ENCODE results near the gene ERAP2. TPM values are rescaled to one million over a fixed set of nuclear protein-coding genes. Genes with fewer than 3 reads are reported as not detected.
"Not testable (repeated sequence)": the region's sequence is repeated elsewhere in the genome, so short reads cannot be mapped to it uniquely, and the experiment has no call there.

The ERAP2 gene, protein sequence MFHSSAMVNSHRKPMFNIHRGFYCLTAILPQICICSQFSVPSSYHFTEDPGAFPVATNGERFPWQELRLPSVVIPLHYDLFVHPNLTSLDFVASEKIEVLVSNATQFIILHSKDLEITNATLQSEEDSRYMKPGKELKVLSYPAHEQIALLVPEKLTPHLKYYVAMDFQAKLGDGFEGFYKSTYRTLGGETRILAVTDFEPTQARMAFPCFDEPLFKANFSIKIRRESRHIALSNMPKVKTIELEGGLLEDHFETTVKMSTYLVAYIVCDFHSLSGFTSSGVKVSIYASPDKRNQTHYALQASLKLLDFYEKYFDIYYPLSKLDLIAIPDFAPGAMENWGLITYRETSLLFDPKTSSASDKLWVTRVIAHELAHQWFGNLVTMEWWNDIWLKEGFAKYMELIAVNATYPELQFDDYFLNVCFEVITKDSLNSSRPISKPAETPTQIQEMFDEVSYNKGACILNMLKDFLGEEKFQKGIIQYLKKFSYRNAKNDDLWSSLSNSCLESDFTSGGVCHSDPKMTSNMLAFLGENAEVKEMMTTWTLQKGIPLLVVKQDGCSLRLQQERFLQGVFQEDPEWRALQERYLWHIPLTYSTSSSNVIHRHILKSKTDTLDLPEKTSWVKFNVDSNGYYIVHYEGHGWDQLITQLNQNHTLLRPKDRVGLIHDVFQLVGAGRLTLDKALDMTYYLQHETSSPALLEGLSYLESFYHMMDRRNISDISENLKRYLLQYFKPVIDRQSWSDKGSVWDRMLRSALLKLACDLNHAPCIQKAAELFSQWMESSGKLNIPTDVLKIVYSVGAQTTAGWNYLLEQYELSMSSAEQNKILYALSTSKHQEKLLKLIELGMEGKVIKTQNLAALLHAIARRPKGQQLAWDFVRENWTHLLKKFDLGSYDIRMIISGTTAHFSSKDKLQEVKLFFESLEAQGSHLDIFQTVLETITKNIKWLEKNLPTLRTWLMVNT
- total RNA-seq = 10 to 100 TPM; 57.3 to 60.7 TPM

DNA sequence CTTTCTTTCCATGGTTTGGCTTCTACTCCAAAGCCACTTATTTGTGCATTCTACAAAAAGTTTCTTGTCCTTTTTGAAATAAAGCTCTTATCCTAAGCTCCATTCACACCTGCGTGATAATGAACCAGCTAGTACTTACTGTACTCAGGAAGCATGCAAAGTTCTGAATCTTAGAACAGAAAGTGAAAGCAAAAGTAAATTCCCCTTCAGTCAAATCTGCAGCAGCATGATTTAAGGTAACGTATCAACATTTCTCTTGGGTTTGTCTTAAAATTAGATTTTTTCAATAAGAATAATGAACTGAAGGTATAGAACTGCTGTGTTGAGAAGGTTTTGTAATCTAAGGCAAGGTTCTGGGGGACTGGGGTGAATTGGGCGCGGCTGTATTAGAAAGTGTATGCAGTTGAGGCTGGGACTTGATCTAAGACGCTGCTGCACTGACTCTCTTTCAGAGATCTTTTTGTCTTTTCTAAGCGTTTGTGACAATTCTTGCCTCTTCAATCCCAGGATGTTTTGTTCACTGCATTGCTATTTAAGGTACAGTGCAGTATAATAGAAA, at the start of gene ERAP2:
Gene ERAP2, plus strand, starts transcription at position 209 of the 559 bp plus-strand sequence. CDS start 3,186 bp downstream, outside the sequence.
- H3K4me3 Mint-ChIP-seq = peak within 1 kb of the TSS; percentile 86
- intact Hi-C loops (cut with DNase I, micrococcal nuclease) = loop anchor here (1.0 to 5.0 kb wide), 5 partner anchors 20 to 1896 kb away; partner anchors contain the start of genes RGMB (in 1 of the 2) and RIOK2 (in 1 of the 2)
- peak; percentile 72 for ATAC-seq
- no peaks in the 10 kb centered on the region for H3K27me3 Mint-ChIP-seq
- CTCF ChIA-PET = interaction anchor here (0.9 to 2.1 kb wide), 12 partner anchors 7 to 288 kb away, joined by 3 to 13 read pairs (median 4); partner anchors contain the start of gene ERAP1
- peak within 1 kb of the TSS; percentile 94 for H3K27ac Mint-ChIP-seq
- peak; percentile 34 for DNase-seq
- POLR2A ChIA-PET = interaction anchor here (0.5 to 1.8 kb wide), 10 partner anchors 9 to 292 kb away, joined by 3 to 11 read pairs (median 4); partner anchors contain the start of genes ERAP1 and LNPEP
- peaks cover 70% of the 10 kb centered on the region for H3K4me1 Mint-ChIP-seq
- peaks cover 21% of the 10 kb centered on the region for H3K36me3 Mint-ChIP-seq (ENCODE audit: low read depth)
- H3K9me3 Mint-ChIP-seq (ENCODE audit: low read depth) = no peaks in the 10 kb centered on the region

DNA sequence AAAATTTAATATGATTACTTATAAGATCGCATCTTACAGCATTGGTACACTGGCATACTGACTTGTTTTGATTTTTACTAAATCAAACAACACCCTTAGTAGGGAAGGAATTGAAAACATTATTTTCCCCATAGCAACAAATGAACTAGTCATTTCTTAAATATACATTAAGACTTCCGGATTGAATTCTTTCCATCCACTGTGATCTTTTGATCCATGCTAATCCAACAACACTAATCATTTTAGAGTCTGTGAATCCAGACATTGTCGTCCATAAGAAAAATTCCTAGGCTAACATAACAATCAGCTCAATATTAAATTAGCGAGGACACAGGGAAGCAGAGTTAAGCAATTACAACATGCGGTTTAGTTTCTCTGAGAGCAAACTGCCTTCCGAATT, 47.0 kb upstream of the ERAP2 start:
- CTCF ChIA-PET = interaction anchor here (1.2 to 1.3 kb wide), 2 partner anchors 8 to 41 kb away, joined by 4 read pairs; no protein-coding TSS in a partner anchor
- Mint-ChIP-seq H3K27ac (no peak overlapping the region), H3K9me3 (ENCODE audit: low read depth) (no peaks in the 10 kb centered on the region), H3K36me3 (ENCODE audit: low read depth) (no peaks in the 10 kb centered on the region), H3K27me3 (no peaks in the 10 kb centered on the region), H3K4me3 (no peak overlapping the region), H3K4me1 (no peaks in the 10 kb centered on the region)
- intact Hi-C loops (cut with DNase I, micrococcal nuclease) = no loop called here
- no peak for ATAC-seq
- POLR2A ChIA-PET = no interaction called here
- no peak for DNase-seq

DNA sequence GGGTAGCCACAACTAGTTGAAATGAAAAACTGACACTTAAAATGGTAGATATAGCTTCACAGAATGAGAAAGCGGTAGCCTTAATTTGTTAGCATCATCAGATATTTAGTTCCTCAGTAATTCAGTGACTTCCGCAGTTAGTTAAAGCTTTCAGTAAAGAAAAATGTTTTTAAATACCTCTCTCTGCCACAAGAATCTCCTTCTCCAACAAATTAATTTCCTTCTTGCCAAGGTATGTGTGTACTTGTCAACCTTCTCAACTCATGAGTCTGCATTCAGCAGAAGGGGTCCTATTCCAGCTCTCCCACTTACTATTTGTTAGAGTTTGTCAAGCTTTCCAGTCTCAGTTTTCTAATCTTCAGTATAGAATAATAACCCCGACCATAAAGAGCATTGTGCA, 42.3 kb upstream of the ERAP2 start:
- CTCF ChIA-PET = interaction anchor here (1.2 kb wide), 1 partner anchor 44 kb away, joined by 3 read pairs; no protein-coding TSS in a partner anchor
- POLR2A ChIA-PET = interaction anchor here (0.6 kb wide), 1 partner anchor 28 kb away, joined by 3 read pairs; no protein-coding TSS in a partner anchor
- H3K27me3 Mint-ChIP-seq = no peaks in the 10 kb centered on the region
- no peak overlapping the region for H3K4me3 Mint-ChIP-seq
- intact Hi-C loops (cut with DNase I, micrococcal nuclease) = no loop called here
- H3K4me1 Mint-ChIP-seq = peaks cover 4% of the 10 kb centered on the region
- DNase-seq (no peak), ATAC-seq (no peak)
- H3K36me3 Mint-ChIP-seq (ENCODE audit: low read depth) = no peaks in the 10 kb centered on the region
- H3K9me3 Mint-ChIP-seq (ENCODE audit: low read depth) = no peaks in the 10 kb centered on the region
- no peak overlapping the region for H3K27ac Mint-ChIP-seq

DNA sequence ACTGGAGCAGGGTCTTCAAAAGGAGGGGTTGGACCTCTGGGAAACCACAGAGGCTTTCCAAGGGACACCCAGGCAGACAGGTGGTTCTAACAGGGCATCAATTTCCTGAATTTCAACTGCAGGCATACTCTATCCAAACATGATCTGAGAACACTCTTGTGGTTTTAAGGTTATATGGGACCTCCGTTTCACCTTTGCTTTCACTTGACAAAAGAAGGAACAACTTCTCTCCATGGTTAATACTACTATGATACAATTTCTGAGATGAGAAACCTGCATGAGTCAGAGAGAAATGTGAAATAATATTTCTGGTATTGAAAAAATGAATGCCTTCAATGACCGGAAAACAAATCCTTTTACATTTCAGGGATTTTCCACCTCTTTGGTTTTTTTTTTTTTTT, 40.5 kb upstream of the ERAP2 start:
- Mint-ChIP-seq H3K36me3 (ENCODE audit: low read depth) (no peaks in the 10 kb centered on the region), H3K4me1 (peaks cover 4% of the 10 kb centered on the region), H3K27me3 (no peaks in the 10 kb centered on the region), H3K4me3 (no peak overlapping the region), H3K27ac (no peak overlapping the region), H3K9me3 (ENCODE audit: low read depth) (no peaks in the 10 kb centered on the region)
- peak; percentile 57 for ATAC-seq
- DNase-seq = no peak
- intact Hi-C loops (cut with DNase I, micrococcal nuclease) = no loop called here
- ChIA-PET CTCF (interaction anchor here (0.7 to 0.8 kb wide), 2 partner anchors 326 to 863 kb away, joined by 3 to 4 read pairs; no protein-coding TSS in a partner anchor), POLR2A (no interaction called here)

DNA sequence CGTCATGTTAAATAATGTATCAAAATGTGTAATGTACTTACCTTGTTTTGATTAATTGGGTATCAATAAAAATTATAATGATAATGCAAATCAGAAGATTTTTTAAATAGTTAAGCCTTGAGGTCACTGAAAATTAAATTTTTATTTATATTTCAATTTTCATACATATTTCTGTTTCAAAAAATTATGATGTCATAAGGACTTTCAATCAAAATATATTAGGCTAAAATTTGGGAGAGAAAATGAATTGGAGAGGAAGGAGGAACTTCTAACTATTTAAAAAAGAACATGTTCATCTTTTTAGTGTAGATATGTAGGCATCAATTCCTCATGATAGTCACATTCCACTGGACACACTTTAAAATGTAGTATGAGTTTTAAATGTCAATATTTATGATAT, 39.5 kb upstream of the ERAP2 start:
- ChIA-PET POLR2A (no interaction called here), CTCF (interaction anchor here (0.8 kb wide), 1 partner anchor 325 kb away, joined by 4 read pairs; no protein-coding TSS in a partner anchor)
- Mint-ChIP-seq H3K36me3 (ENCODE audit: low read depth) (no peaks in the 10 kb centered on the region), H3K9me3 (ENCODE audit: low read depth) (no peaks in the 10 kb centered on the region), H3K27ac (no peak overlapping the region), H3K27me3 (no peaks in the 10 kb centered on the region), H3K4me1 (peaks cover 4% of the 10 kb centered on the region), H3K4me3 (no peak overlapping the region)
- intact Hi-C loops (cut with DNase I, micrococcal nuclease) = no loop called here
- ATAC-seq = no peak
- DNase-seq = no peak

DNA sequence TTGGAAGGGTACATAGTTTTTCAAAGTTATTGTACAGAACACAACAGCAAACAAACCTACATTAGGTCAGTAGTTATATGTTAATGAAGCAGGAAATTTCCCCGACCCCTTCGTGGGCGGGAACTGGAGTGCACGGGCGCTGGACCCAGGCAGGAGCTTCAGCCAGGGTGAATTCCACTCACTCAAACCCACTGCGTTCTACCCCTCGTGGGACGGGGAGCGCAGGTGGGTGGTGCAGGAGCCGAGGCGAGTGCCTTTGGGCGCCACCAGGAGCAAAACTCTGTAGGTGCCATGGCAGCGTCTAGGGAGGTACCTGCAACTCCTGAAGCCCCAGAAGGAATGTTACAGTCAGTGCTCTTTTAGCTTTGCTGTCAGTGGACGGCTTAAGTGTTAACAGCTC, 39.0 kb upstream of the ERAP2 start:
- POLR2A ChIA-PET = no interaction called here
- Mint-ChIP-seq H3K4me3 (no peak overlapping the region), H3K27me3 (no peaks in the 10 kb centered on the region), H3K9me3 (ENCODE audit: low read depth) (no peaks in the 10 kb centered on the region), H3K27ac (no peak overlapping the region), H3K36me3 (ENCODE audit: low read depth) (no peaks in the 10 kb centered on the region), H3K4me1 (peaks cover 4% of the 10 kb centered on the region)
- no peak for DNase-seq
- CTCF ChIA-PET = interaction anchor here (1.4 kb wide), 1 partner anchor 324 kb away, joined by 4 read pairs; no protein-coding TSS in a partner anchor
- no peak for ATAC-seq
- intact Hi-C loops (cut with DNase I, micrococcal nuclease) = no loop called here

DNA sequence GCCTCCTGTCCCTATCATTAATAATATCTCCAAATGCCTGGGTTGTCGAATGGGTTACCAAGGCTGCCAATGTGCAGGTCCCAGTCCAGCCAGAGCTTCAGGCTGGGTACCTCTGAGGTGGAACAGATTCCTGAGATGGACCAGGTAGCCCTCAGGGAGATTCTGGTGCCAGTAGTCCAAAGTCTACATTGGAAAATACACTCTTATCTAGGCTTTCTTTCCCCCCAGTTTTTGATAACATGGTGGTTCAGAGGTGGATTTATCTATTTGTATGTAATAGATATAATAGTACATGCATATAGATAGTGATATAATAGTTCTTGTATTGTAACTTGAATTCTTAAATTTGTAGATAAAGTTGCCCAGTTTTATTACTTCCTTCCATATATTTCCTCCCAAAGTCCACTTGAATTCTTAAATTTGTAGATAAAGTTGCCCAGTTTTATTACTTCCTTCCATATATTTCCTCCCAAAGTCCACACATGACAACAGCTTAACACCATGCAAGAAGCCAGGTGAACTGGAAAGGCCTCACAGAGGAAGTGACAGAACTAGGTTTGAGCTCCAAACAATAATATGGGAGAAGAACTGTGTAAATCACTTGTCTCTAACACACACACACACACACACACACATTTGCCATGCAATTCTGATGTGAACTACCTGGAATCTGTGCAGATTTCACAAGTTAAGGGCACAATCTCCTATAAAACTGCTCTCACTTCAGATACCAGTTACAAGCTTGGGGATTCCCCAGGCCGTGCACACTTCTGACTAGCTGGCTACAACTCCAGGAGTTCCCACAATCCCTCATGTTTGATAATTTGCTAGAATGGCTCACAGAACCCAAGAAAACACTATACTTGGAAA, 37.9 kb upstream of the ERAP2 start:
- no peak overlapping the region for H3K27ac Mint-ChIP-seq
- intact Hi-C loops (cut with DNase I, micrococcal nuclease) = no loop called here
- no peak overlapping the region for H3K4me3 Mint-ChIP-seq
- H3K4me1 Mint-ChIP-seq = peaks cover 7% of the 10 kb centered on the region
- DNase-seq (no peak), ATAC-seq (peak; percentile 23)
- POLR2A ChIA-PET = interaction anchor here (0.5 to 0.6 kb wide), 2 partner anchors 123 to 1014 kb away, joined by 4 to 5 read pairs; no protein-coding TSS in a partner anchor
- no peaks in the 10 kb centered on the region for H3K27me3 Mint-ChIP-seq
- CTCF ChIA-PET = interaction anchor here (0.5 to 1.4 kb wide), 5 partner anchors 13 to 362 kb away, joined by 3 to 9 read pairs (median 4); no protein-coding TSS in a partner anchor
- H3K36me3 Mint-ChIP-seq (ENCODE audit: low read depth) = no peaks in the 10 kb centered on the region
- no peaks in the 10 kb centered on the region for H3K9me3 Mint-ChIP-seq (ENCODE audit: low read depth)

DNA sequence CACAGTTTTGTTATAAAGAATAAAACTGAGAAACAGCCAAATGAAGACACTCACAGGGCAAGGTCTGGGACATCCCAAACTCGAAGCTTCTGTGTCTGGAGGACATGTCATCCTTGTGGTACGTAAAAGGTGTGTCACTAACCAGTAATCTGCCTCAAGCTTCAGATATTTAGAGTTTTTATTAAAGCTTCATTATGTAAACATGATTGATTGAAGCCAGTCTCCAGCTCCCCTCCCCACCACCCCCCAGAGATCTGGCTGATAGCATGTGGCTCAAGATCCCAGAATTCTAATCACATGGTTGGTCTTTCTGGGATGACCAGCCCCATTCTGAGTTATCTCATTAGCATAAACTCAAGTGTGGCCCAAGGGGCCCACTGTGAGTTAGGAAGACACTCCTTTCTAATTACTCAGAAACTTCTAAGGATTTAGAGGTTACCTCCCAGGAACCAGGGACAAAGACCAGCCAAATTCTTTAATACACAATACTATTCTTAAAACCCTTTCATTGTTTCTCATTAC, 37.2 kb upstream of the ERAP2 start:
- ChIA-PET CTCF (interaction anchor here (0.8 to 1.2 kb wide), 3 partner anchors 13 to 87 kb away, joined by 3 to 9 read pairs (median 4); no protein-coding TSS in a partner anchor), POLR2A (interaction anchor here (0.5 to 0.6 kb wide), 2 partner anchors 122 to 1014 kb away, joined by 4 to 5 read pairs; no protein-coding TSS in a partner anchor)
- Mint-ChIP-seq H3K4me3 (no peak overlapping the region), H3K4me1 (peaks cover 8% of the 10 kb centered on the region), H3K9me3 (ENCODE audit: low read depth) (no peaks in the 10 kb centered on the region), H3K27ac (no peak overlapping the region), H3K36me3 (ENCODE audit: low read depth) (no peaks in the 10 kb centered on the region), H3K27me3 (no peaks in the 10 kb centered on the region)
- ATAC-seq (peak; percentile 39), DNase-seq (no peak)
- intact Hi-C loops (cut with DNase I, micrococcal nuclease) = no loop called here

DNA sequence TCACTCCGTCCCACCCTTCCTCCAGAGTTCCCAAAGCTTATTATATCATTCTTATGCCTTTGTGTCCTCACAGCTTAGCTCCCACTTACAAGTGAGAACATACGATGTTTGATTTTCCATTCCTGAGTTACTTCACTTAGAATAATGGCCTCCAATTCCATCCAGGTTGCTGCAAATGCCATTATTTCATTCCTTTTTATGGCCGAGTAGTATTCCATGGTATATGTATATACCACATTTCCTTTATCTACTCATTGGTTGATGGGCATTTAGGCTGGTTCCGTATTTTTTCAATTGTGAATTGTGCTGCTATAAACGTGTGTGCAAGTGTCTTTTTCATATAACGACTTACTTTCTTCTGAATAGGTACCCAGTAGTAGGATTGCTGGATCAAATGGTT, 34.4 kb upstream of the ERAP2 start:
- intact Hi-C loops (cut with DNase I, micrococcal nuclease); DNase-seq; H3K9me3 Mint-ChIP-seq (ENCODE audit: low read depth); H3K36me3 Mint-ChIP-seq (ENCODE audit: low read depth); H3K27me3 Mint-ChIP-seq; POLR2A ChIA-PET; ATAC-seq; H3K27ac Mint-ChIP-seq; H3K4me3 Mint-ChIP-seq; H3K4me1 Mint-ChIP-seq: not testable (repeated sequence)
- CTCF ChIA-PET = interaction anchor here (0.6 kb wide), 1 partner anchor 233 kb away, joined by 3 read pairs; no protein-coding TSS in a partner anchor

DNA sequence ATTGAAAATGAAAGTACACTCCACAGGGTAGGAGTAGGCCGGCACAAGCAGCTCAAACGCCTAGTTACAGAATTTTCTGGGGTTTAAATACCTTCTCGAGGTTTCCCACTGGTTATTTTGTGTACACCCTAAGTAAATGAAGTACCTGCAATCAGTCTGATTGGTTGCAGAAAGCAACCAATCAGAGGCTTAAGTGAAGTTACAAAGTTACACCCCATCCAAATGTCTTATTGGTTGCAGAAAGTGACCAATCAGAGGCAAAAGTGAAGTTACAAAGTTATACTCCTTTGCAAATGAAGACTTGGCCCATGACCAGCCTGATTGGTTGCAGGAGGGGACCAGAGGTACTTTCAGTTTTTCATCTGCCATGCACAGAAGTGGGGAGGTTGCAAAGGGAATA, 33.2 kb upstream of the ERAP2 start:
- POLR2A ChIA-PET = no interaction called here
- ATAC-seq = no peak
- no peak overlapping the region for H3K4me3 Mint-ChIP-seq
- peaks cover 2% of the 10 kb centered on the region for H3K27me3 Mint-ChIP-seq
- no peaks in the 10 kb centered on the region for H3K36me3 Mint-ChIP-seq (ENCODE audit: low read depth)
- intact Hi-C loops (cut with DNase I, micrococcal nuclease) = no loop called here
- CTCF ChIA-PET = no interaction called here
- H3K9me3 Mint-ChIP-seq (ENCODE audit: low read depth) = no peaks in the 10 kb centered on the region
- H3K27ac Mint-ChIP-seq = no peak overlapping the region
- DNase-seq = no peak
- peaks cover 4% of the 10 kb centered on the region for H3K4me1 Mint-ChIP-seq

Data from activated CD4-positive, alpha-beta T cell treated with anti-CD3 and anti-CD28 coated beads for 36 hours (primary cell).